B cell (primary cell): ENCODE results near the gene IFI16. TPM values are rescaled to one million over a fixed set of nuclear protein-coding genes. Genes with fewer than 3 reads are reported as not detected.

Source experiments
- ATAC-seq: fragments of 200-7000 bp; cut with Tn5 transposase; one replicate; pipeline ENCODE4 v1.10.0; 2021; ENCODE audit warnings: low read depth, mild to moderate bottlenecking, moderate number of reproducible peaks, moderate library complexity
- CTCF ChIA-PET: fragments of 350-600 bp; sonication (Branson Sonifier 250); formaldehyde crosslinking; loops from one replicate; lab custom pipeline; 2021; ENCODE audit warnings: antibody characterized with exemption, inconsistent platforms; lab: Charles Lee
- POLR2A ChIA-PET: fragments of 350-600 bp; sonication (Branson Sonifier 250); formaldehyde crosslinking; loops from one replicate; lab custom pipeline; 2021; ENCODE audit warnings: antibody characterized with exemption; lab: Charles Lee
- DNase-seq: peaks from one replicate; pipeline ENCODE4 v3.0.0; 2013
- H2AFZ ChIP-seq: 2 replicates; pipeline ENCODE4 v1.6.1; 2012; ENCODE audit warnings: mild to moderate bottlenecking, low read depth, low read length; ENCODE audit not compliant: insufficient read depth, poor library complexity, severe bottlenecking
- H3K27ac ChIP-seq, 2 donors: 1 replicate in 1 of 2; 2 replicates in 1 of 2; pipeline ENCODE4 v1.5.1; 2012 to 2013; ENCODE audit warnings: low read length in 2 of 2, mild to moderate bottlenecking in 2 of 2, moderate library complexity in 1 of 2
- H3K27me3 ChIP-seq, 4 experiments: fragments of 200-600 bp in 1 of 4; sonication (generic) in 1 of 4; replicated peaks in 1 of 4; 1 replicate in 2 of 4; 2 replicates in 2 of 4; pipeline versions ENCODE4 v1.6.1 to v1.7.0; 2013 to 2016; ENCODE audit warnings: low read length in 3 of 4, mild to moderate bottlenecking in 2 of 4, mixed read lengths in 1 of 4, moderate library complexity in 1 of 4; ENCODE audit not compliant: insufficient read depth in 4 of 4, control insufficient read depth in 3 of 4; ENCODE audit errors: control extremely low read depth in 1 of 4
- H3K36me3 ChIP-seq, 2 experiments: replicated peaks in 1 of 2; 1 replicate in 1 of 2; 2 replicates in 1 of 2; pipeline versions ENCODE4 v1.6.1 to v1.7.1; 2013; ENCODE audit warnings: low read length in 1 of 2; ENCODE audit not compliant: insufficient read depth in 2 of 2, control insufficient read depth in 1 of 2; ENCODE audit errors: control extremely low read depth in 1 of 2, extremely low read depth in 1 of 2
- H3K4me1 ChIP-seq, 2 donors: fragments of 200-600 bp in 1 of 2; sonication (generic) in 1 of 2; 1 replicate in 1 of 2; 2 replicates in 1 of 2; pipeline versions ENCODE4 v1.5.1 to v1.6.1; 2013 to 2017; ENCODE audit warnings: low read length in 2 of 2; ENCODE audit not compliant: control insufficient read depth in 2 of 2, insufficient read depth in 2 of 2
- H3K4me2 ChIP-seq: replicated peaks from 2 replicates; pipeline ENCODE3; 2012; ENCODE audit warnings: mild to moderate bottlenecking, low read depth, low read length; ENCODE audit not compliant: poor library complexity, severe bottlenecking
- H3K4me3 ChIP-seq, 5 experiments: fragments of 200-600 bp in 1 of 5; sonication (generic) in 1 of 5; 1 replicate in 3 of 5; 2 replicates in 2 of 5; pipeline versions ENCODE4 v1.5.1 to v1.7.0; 2011 to 2016; ENCODE audit warnings: low read length in 4 of 5, mild to moderate bottlenecking in 4 of 5, low read depth in 2 of 5, control low read depth in 1 of 5, moderate library complexity in 1 of 5; ENCODE audit not compliant: insufficient read depth in 1 of 5; ENCODE audit errors: control extremely low read depth in 1 of 5, extremely low read depth in 1 of 5
- H3K79me2 ChIP-seq: fragments of 200-600 bp; sonication (generic); one replicate; pipeline ENCODE4 v1.6.0; 2016; ENCODE audit warnings: low read length; ENCODE audit not compliant: control insufficient read depth, insufficient read depth
- H3K9ac ChIP-seq: fragments of 200-600 bp; sonication (generic); 2 replicates; pipeline ENCODE4 v1.6.1; 2017; ENCODE audit warnings: mild to moderate bottlenecking, low read length, moderate library complexity
- H3K9me3 ChIP-seq, 3 donors: one replicate each; pipeline versions ENCODE4 v1.6.1 to v1.7.1; 2013; ENCODE audit warnings: low read length in 2 of 3; ENCODE audit not compliant: control insufficient read depth in 2 of 3, insufficient read depth in 1 of 3; ENCODE audit errors: control extremely low read depth in 1 of 3
- H4K20me1 ChIP-seq: 2 replicates; pipeline ENCODE4 v1.6.0; 2012; ENCODE audit warnings: mild to moderate bottlenecking, low read length; ENCODE audit not compliant: insufficient read depth, control insufficient read depth, poor library complexity, severe bottlenecking
- H3K27ac Mint-ChIP-seq: one replicate; pipeline ENCODE4 v1.8.0; 2021; ENCODE audit warnings: mixed read lengths
- H3K27me3 Mint-ChIP-seq: one replicate; pipeline ENCODE4 v1.8.0; 2021; ENCODE audit warnings: mixed read lengths
- H3K4me1 Mint-ChIP-seq: one replicate; pipeline ENCODE4 v1.8.0; 2021; ENCODE audit warnings: mixed read lengths
- H3K4me3 Mint-ChIP-seq: one replicate; pipeline ENCODE4 v1.8.0; 2021; ENCODE audit warnings: mixed read lengths
- H3K9me3 Mint-ChIP-seq: one replicate; pipeline ENCODE4 v1.8.0; 2022; ENCODE audit warnings: mixed read lengths; ENCODE audit not compliant: insufficient read depth
- EZH2 ChIP-seq: IDR thresholded peaks from 2 replicates; pipeline ENCODE4 v1.6.1; 2012; ENCODE audit warnings: borderline replicate concordance, low read depth, mild to moderate bottlenecking, moderate library complexity, low read length; ENCODE audit not compliant: insufficient read depth, poor library complexity, severe bottlenecking
- WGBS: methylation state at CpG from one replicate; pipeline ENCODE4 v1.1.5; 2013; ENCODE audit warnings: missing lambda C conversion rate; ENCODE audit not compliant: insufficient coverage; 5-methylcytosine and 5-hydroxymethylcytosine counted together
- intact Hi-C: fragments of 100-400 bp; cut with micrococcal nuclease; formaldehyde crosslinking; loops from one replicate; pipeline ENCODE4 v1.10.0; 2022
- polyA plus RNA-seq: library from polyadenylated mRNA; depleted of rRNA; stranded (reverse); fragments of >200 nt; gene quantifications from 2 replicates; pipeline ENCODE4 v1.2.3, GENCODE V29; 2012
- total RNA-seq, 2 donors: library from RNA; stranded (reverse); fragments of 120-200 nt in 1 of 2; gene quantifications; 1 replicate in 1 of 2; 2 replicates in 1 of 2; pipeline versions ENCODE4 v1.2.3 to v1.2.4, GENCODE V29; 2013 to 2022
- TF ChIP-seq, protein P1 (sequence below): fragments of 200-600 bp; IDR thresholded peaks from one replicate; pipeline ENCODE4 v1.8.0; 2022; ENCODE audit warnings: antibody characterized with exemption, mild to moderate bottlenecking

Gene IFI16
- total and polyA plus RNA-seq, 2 donors (not counting 1 experiment from before 2014, with no cell fraction given) = 89.0 to 176 TPM

DNA sequence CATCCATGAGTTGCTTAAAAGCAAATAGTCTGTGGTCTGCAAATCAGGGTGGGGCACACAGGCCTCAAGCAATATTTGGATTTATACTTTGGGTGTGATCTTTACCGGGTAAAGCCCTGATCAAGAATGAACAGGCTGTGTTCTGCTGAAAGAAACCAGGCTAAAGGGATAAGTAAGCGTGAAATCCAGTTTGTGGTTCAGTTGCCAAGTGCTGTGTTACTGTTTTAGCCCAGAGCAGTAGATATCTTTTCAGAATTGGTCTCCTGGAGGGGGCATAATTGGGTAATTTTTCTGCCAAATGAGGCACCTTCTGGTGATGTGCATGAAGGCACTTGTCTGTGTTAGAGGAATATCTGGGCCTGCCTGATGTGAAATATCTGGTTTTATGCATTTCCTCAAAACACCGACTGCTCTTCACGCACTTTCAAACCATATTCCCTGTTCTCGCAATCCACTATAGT is 45.5 kb downstream of the IFI16 start:
- H3K9me3 Mint-ChIP-seq = no peaks in the 10 kb centered on the region
- intact Hi-C loops = loop anchor here (1.0 to 2.0 kb wide), 3 partner anchors 13 to 34 kb away; no protein-coding TSS in a partner anchor
- ATAC-seq (peak; percentile 79), DNase-seq (peak; percentile 78)
- WGBS = 70% methylated on average over 2 of the region's 5 CpGs
- peaks cover 76% of the 10 kb centered on the region for H3K4me1 Mint-ChIP-seq
- ChIA-PET CTCF (interaction anchor here (0.7 to 11.1 kb wide), 8 partner anchors 10 to 851 kb away, joined by 3 to 222 read pairs (median 7); partner anchors contain the start of gene AIM2), POLR2A (interaction anchor here (1.5 kb wide), 1 partner anchor 13 kb away, joined by 8 read pairs; no protein-coding TSS in a partner anchor)
- Histone ChIP-seq H4K20me1 (no peaks in the 10 kb centered on the region), H3K9ac (peak overlapping the region; percentile 34), H3K4me3 (peak overlapping the region in 1 of 5 experiments; percentile 11), H3K79me2 (peaks cover 7% of the 10 kb centered on the region), H3K36me3 (peaks cover 4 to 91% of the 10 kb centered on the region in 2 experiments), H3K4me2 (peak overlapping the region; percentile 60), H2AFZ (no peak overlapping the region), H3K27ac (peak overlapping the region; percentile 66 to 78), H3K27me3 (no peaks in the 10 kb centered on the region), H3K4me1 (peaks cover 58 to 65% of the 10 kb centered on the region in 2 donors), H3K9me3 (peaks cover 0 to 6% (median 0%) of the 10 kb centered on the region in 3 donors)
- peak overlapping the region; percentile 87 for H3K27ac Mint-ChIP-seq
- peak overlapping the region; percentile 38 for H3K4me3 Mint-ChIP-seq
- no peaks in the 10 kb centered on the region for H3K27me3 Mint-ChIP-seq
- TF ChIP-seq EZH2 = no peak
- TF ChIP-seq, protein P1, sequence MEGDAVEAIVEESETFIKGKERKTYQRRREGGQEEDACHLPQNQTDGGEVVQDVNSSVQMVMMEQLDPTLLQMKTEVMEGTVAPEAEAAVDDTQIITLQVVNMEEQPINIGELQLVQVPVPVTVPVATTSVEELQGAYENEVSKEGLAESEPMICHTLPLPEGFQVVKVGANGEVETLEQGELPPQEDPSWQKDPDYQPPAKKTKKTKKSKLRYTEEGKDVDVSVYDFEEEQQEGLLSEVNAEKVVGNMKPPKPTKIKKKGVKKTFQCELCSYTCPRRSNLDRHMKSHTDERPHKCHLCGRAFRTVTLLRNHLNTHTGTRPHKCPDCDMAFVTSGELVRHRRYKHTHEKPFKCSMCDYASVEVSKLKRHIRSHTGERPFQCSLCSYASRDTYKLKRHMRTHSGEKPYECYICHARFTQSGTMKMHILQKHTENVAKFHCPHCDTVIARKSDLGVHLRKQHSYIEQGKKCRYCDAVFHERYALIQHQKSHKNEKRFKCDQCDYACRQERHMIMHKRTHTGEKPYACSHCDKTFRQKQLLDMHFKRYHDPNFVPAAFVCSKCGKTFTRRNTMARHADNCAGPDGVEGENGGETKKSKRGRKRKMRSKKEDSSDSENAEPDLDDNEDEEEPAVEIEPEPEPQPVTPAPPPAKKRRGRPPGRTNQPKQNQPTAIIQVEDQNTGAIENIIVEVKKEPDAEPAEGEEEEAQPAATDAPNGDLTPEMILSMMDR = peak; percentile 45

DNA sequence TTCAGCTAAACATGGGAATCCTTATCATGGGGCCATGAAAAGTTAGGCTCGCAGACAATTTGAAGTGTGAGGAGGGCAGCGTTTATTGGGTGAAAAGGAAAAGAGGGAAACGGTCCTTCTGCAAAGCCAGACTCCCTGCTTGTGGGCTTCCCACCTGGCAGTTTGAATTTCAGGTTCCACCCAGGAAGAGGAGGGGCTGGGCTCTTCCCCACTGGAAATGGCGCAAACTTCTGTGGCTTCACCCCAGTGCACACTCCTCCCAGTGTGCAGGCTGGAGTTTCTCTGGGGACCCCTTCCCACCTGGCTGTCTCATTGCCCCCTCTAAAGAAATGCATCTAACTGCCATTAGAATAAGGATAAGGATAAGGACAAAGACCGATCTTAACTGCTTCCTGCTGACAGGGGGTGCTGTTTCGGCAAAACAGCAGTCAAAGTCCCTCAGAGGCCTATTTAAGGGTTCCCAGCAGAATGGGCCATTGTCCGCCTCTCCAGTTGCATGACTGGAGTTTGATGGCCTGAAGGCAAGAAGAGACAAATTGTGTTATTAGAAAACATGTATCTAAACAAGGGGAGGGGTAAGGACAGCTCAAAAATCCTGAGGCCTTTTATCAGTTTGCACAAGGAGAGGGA is 46.5 kb downstream of the IFI16 start:
- no peak for ATAC-seq
- Histone ChIP-seq H3K27me3 (no peaks in the 10 kb centered on the region), H3K9me3 (peaks cover 0 to 6% (median 0%) of the 10 kb centered on the region in 3 donors), H3K9ac (peak overlapping the region; percentile 34), H3K27ac (peak overlapping the region; percentile 66 to 78), H3K4me2 (peak overlapping the region; percentile 60), H3K79me2 (peaks cover 3% of the 10 kb centered on the region), H3K36me3 (peaks cover 4 to 89% of the 10 kb centered on the region in 2 experiments), H2AFZ (no peak overlapping the region), H3K4me3 (peak overlapping the region in 1 of 5 experiments; percentile 11), H4K20me1 (no peaks in the 10 kb centered on the region), H3K4me1 (peaks cover 58 to 74% of the 10 kb centered on the region in 2 donors)
- Mint-ChIP-seq H3K27ac (peak overlapping the region; percentile 89), H3K4me3 (peak overlapping the region; percentile 40), H3K4me1 (peaks cover 74% of the 10 kb centered on the region), H3K27me3 (no peaks in the 10 kb centered on the region), H3K9me3 (no peaks in the 10 kb centered on the region)
- ChIA-PET POLR2A (interaction anchor here (0.7 to 1.5 kb wide), 2 partner anchors 10 to 12 kb away, joined by 7 to 8 read pairs; no protein-coding TSS in a partner anchor), CTCF (interaction anchor here (0.6 to 11.1 kb wide), 8 partner anchors 9 to 1132 kb away, joined by 3 to 222 read pairs (median 7); partner anchors contain the start of gene AIM2)
- WGBS = 86% methylated on average over 4 of the region's 7 CpGs
- intact Hi-C loops = no loop called here
- TF ChIP-seq, protein P1 = no peak
- TF ChIP-seq EZH2 = no peak
- DNase-seq = no peak
